Medulla oblongata (tissue), 1 donor: ENCODE results near the gene ZC3HAV1.

Experiments used
- DNase-seq: peaks from one replicate; pipeline ENCODE4 v3.0.0-alpha.2; 2015; ENCODE audit errors: extremely low spot score

ZC3HAV1 gene

GRCh38 chr7:139023076-139023475 lies 86.4 kb downstream of the ZC3HAV1 start:
- no peak for DNase-seq

GRCh38 chr7:139022286-139022685 lies 87.2 kb downstream of the ZC3HAV1 start:
- DNase-seq, result no peak

GRCh38 chr7:139018910-139019309 lies 90.6 kb downstream of the ZC3HAV1 start:
- no peak for DNase-seq

- peak; percentile 83 for DNase-seq
These were observed 92.5 kb downstream of the ZC3HAV1 start for GRCh38 chr7:139016931-139017511.

GRCh38 chr7:139011373-139011772 lies 98.1 kb downstream of the ZC3HAV1 start:
- DNase-seq, result no peak

- DNase-seq, result no peak
These were observed 105.0 kb downstream of the ZC3HAV1 start for GRCh38 chr7:139004321-139005090.

GRCh38 chr7:138999414-138999813 lies 110.1 kb downstream of the ZC3HAV1 start:
- no peak for DNase-seq
